HepG2 (cell line): ENCODE results near the gene XRN1. TPM values are rescaled to one million over a fixed set of nuclear protein-coding genes. Genes with fewer than 3 reads are reported as not detected.

Experiments used
- AHDC1 ChIP-seq: sonication (generic); formaldehyde crosslinking; IDR thresholded peaks from 2 replicates; pipeline ENCODE4 v1.5.1; 2020; ENCODE audit warnings: mild to moderate bottlenecking, missing genetic modification reagents, borderline replicate concordance
- CENPBD1 ChIP-seq: sonication (generic); formaldehyde crosslinking; IDR thresholded peaks from 2 replicates; pipeline ENCODE4 v1.8.0; 2022; ENCODE audit warnings: missing genetic modification reagents, low read depth, mild to moderate bottlenecking, borderline replicate concordance
- FOXK2 ChIP-seq: fragments of 450-650 bp; IDR thresholded peaks from 2 replicates; pipeline ENCODE4 v1.6.1; 2016
- POGK ChIP-seq: sonication (generic); formaldehyde crosslinking; conservative IDR thresholded peaks from 2 replicates; pipeline ENCODE4 v1.8.0; 2022; ENCODE audit warnings: mild to moderate bottlenecking, moderate library complexity, missing genetic modification reagents
- SYNCRIP ChIP-seq: fragments of 200-400 bp; formaldehyde crosslinking; IDR thresholded peaks from 2 replicates; pipeline ENCODE4 v1.6.1; 2018; ENCODE audit warnings: mild to moderate bottlenecking, low read depth, low read length; ENCODE audit not compliant: insufficient read depth
- TAF15 ChIP-seq: fragments of 200-400 bp; formaldehyde crosslinking; IDR thresholded peaks from one replicate; pipeline ENCODE4 v1.6.1; 2018; ENCODE audit warnings: mild to moderate bottlenecking, low read depth, low read length; ENCODE audit not compliant: poor library complexity, severe bottlenecking
- ZBTB26 ChIP-seq: IDR thresholded peaks from 2 replicates; pipeline ENCODE4 v1.6.1; 2016; ENCODE audit warnings: missing compliant biosample characterization, missing genetic modification reagents, borderline replicate concordance
- ZNF318 ChIP-seq: sonication (generic); formaldehyde crosslinking; IDR thresholded peaks from 2 replicates; pipeline ENCODE4 v1.4.0; 2020; ENCODE audit warnings: mild to moderate bottlenecking, missing genetic modification reagents
- ZNF33A ChIP-seq: sonication (generic); formaldehyde crosslinking; IDR thresholded peaks from 2 replicates; pipeline ENCODE4 v1.5.1; 2020; ENCODE audit warnings: missing genetic modification reagents, mild to moderate bottlenecking, moderate library complexity, borderline replicate concordance
- ZNF343 ChIP-seq: sonication (generic); formaldehyde crosslinking; IDR thresholded peaks from 2 replicates; pipeline ENCODE4 v1.4.0; 2020; ENCODE audit warnings: mild to moderate bottlenecking, missing genetic modification reagents
- polyA plus RNA-seq, 8 experiments: library from polyadenylated mRNA; depleted of rRNA in 3 of 8; stranded (reverse) in 7 of 8; unstranded in 1 of 8; fragments of >200 nt; fragmentation: Illumina TruSeq in 4 of 8; extraction: Trizol in 4 of 8; gene quantifications; 2 replicates each; pipeline versions ENCODE4 v1.2.1 to v1.2.3, GENCODE V29; 2011 to 2016; ENCODE audit warnings: low read depth in 4 of 8, missing spikeins in 1 of 8, mixed read lengths in 1 of 8; ENCODE audit not compliant: insufficient read depth in 1 of 8
- total RNA-seq, 5 experiments: library from RNA; depleted of rRNA; stranded (reverse); fragments of >200 nt; fragmentation: Illumina TruSeq; extraction: Trizol; gene quantifications; 2 replicates each; pipeline ENCODE4 v1.2.3, GENCODE V29; 2016; ENCODE audit warnings: low read depth in 1 of 5

The XRN1 gene
- total and polyA plus RNA-seq, 2 of the 13 experiments (the other 11 are each of a cell fraction or from before 2014, with no cell fraction given), result 13.2 to 13.3 TPM

- TF ChIP-seq POGK (CRISPR knock-in tag) (0 out of 2 replicates have a peak, but pooled peaks have one; percentile 20), ZNF318 (CRISPR knock-in tag) (no peak), FOXK2 (0 out of 2 replicates have a peak, but pooled peaks have one; percentile 15), ZNF343 (CRISPR knock-in tag) (0 out of 2 replicates have a peak, but pooled peaks have one; percentile 34), SYNCRIP (no peak), TAF15 (no peak), AHDC1 (CRISPR knock-in tag) (peak; percentile 50; the same call in 1 of the 2 replicates), ZNF33A (CRISPR knock-in tag) (0 out of 2 replicates have a peak, but pooled peaks have one; percentile 84), ZBTB26 (CRISPR knock-in tag) (peak; percentile 88), CENPBD1 (CRISPR knock-in tag) (no peak)
Measured at GRCh38 chr3:142447301-142447851, 461 bp downstream of the XRN1 start (continued).
